Measurements from ENCODE around the gene ADCY2.
A peak's percentile ranks its signal among the peaks of the same experiment; 100 is the strongest.

ADCY2 gene

GRCh38 chr5:7616897-7617296 is 221.0 kb downstream of the ADCY2 start:
- no peak for TF ChIP-seq CTCF (IDR thresholded peaks at IDR 0.05; ENCODE audit: insufficient read depth, missing control alignments)
- FAIRE-seq (no peak), DNase-seq (ENCODE audit: insufficient read length, low spot score) (no peak)

GRCh38 chr5:7622498-7622897 is 226.6 kb downstream of the ADCY2 start:
- DNase-seq (ENCODE audit: insufficient read length, low spot score) (no peak), FAIRE-seq (no peak)
- TF ChIP-seq CTCF (IDR thresholded peaks at IDR 0.05; ENCODE audit: insufficient read depth, missing control alignments): no peak

- TF ChIP-seq CTCF (IDR thresholded peaks at IDR 0.05; ENCODE audit: insufficient read depth, missing control alignments): no peak
- FAIRE-seq: no peak
- DNase-seq (ENCODE audit: insufficient read length, low spot score): no peak
Observed at GRCh38 chr5:7625740-7626139, 229.8 kb downstream of the ADCY2 start.

- DNase-seq (ENCODE audit: insufficient read length, low spot score) (no peak), FAIRE-seq (peak; percentile 25)
- TF ChIP-seq CTCF (IDR thresholded peaks at IDR 0.05; ENCODE audit: insufficient read depth, missing control alignments): no peak
Observed at GRCh38 chr5:7628248-7628647, 232.3 kb downstream of the ADCY2 start.

- no peak for TF ChIP-seq CTCF (IDR thresholded peaks at IDR 0.05; ENCODE audit: insufficient read depth, missing control alignments)
- no peak for FAIRE-seq
- no peak for DNase-seq (ENCODE audit: insufficient read length, low spot score)
Observed at GRCh38 chr5:7628820-7629219, 232.9 kb downstream of the ADCY2 start.

- FAIRE-seq (peak; percentile 66), DNase-seq (ENCODE audit: insufficient read length, low spot score) (no peak)
Observed at GRCh38 chr5:7629561-7629960, 233.6 kb downstream of the ADCY2 start.

GRCh38 chr5:7634837-7635236 is 238.9 kb downstream of the ADCY2 start:
- FAIRE-seq (no peak), DNase-seq (ENCODE audit: insufficient read length, low spot score) (no peak)
- no peak for TF ChIP-seq CTCF (IDR thresholded peaks at IDR 0.05; ENCODE audit: insufficient read depth, missing control alignments)

More at GRCh38 chr5:7629561-7629960, 233.6 kb downstream of the ADCY2 start:
- TF ChIP-seq CTCF (IDR thresholded peaks at IDR 0.05; ENCODE audit: insufficient read depth, missing control alignments): no peak
